HUES64 (cell line): ENCODE data around the gene LAMA4.

ENCODE experiments used
- H3K27ac ChIP-seq: 2 replicates; pipeline ENCODE4 v1.7.0; 2013; ENCODE audit warnings: low read depth, low read length, inconsistent platforms
- H3K27me3 ChIP-seq: 2 replicates; pipeline ENCODE4 v1.6.1; 2013; ENCODE audit warnings: mild to moderate bottlenecking, low read length; ENCODE audit not compliant: insufficient read depth
- H3K36me3 ChIP-seq: 2 replicates; pipeline ENCODE4 v1.6.1; 2013; ENCODE audit warnings: mild to moderate bottlenecking, low read length; ENCODE audit not compliant: insufficient read depth
- H3K4me1 ChIP-seq: 2 replicates; pipeline ENCODE4 v1.6.1; 2013; ENCODE audit warnings: mild to moderate bottlenecking, low read length, moderate library complexity; ENCODE audit not compliant: insufficient read depth
- H3K4me3 ChIP-seq: 2 replicates; pipeline ENCODE4 v1.5.1; 2013; ENCODE audit warnings: mild to moderate bottlenecking, low read length, moderate library complexity
- H3K9ac ChIP-seq: 2 replicates; pipeline ENCODE4 v1.6.1; 2013; ENCODE audit warnings: mild to moderate bottlenecking, low read depth, low read length
- H3K9me3 ChIP-seq: 2 replicates; pipeline ENCODE4 v1.6.1; 2013; ENCODE audit warnings: low read depth, low read length; ENCODE audit not compliant: insufficient read depth
- WGBS: fragments of 150-250, 120-280 bp; methylation state at CpG from one replicate; pipeline ENCODE4 v1.1.7; 2013; ENCODE audit warnings: missing lambda C conversion rate; 5-methylcytosine and 5-hydroxymethylcytosine counted together

The LAMA4 gene

DNA sequence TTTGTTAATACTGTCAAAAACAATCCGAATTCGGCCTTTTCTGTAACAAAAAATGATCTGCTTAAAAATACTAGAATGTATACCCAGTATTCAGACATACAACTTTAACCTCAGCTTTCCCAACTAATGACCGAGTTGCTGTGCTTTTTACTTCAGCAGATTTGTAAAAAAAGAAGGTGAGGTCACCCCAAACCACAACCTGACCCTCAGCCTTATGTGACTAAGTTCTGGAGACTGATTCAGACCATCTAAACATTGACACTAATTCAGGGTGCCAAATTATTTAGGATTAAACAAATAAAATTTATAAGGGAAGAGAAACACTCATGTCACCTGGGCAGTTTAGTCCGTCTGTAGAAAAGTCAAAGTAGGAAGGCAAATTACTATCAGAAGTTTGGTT, 192.8 kb downstream of the LAMA4 start:
- Histone ChIP-seq H3K27me3 (no peaks in the 10 kb centered on the region), H3K9me3 (no peaks in the 10 kb centered on the region), H3K4me1 (no peaks in the 10 kb centered on the region), H3K4me3 (no peak overlapping the region), H3K36me3 (no peaks in the 10 kb centered on the region), H3K27ac (no peak overlapping the region), H3K9ac (no peak overlapping the region)
- 92% methylated on average over 4 of the region's 4 CpGs for WGBS
